GM18870 (cell line): ENCODE results near the gene LIPT2.

Experiments
- ATAC-seq: cut with Tn5 transposase; IDR thresholded peaks from one replicate; pipeline ENCODE4 v1.9.1; 2021; ENCODE audit warnings: moderate library complexity; ENCODE audit not compliant: unreplicated experiment

LIPT2 gene

GRCh38 chr11:74466916-74467885 lies 26.3 kb downstream of the LIPT2 start, which contains the start of gene KCNE3:
Gene KCNE3, minus strand, starts transcription at chr11:74467549. Its CDS starts 9,986 bp downstream, at chr11:74457563.
- ATAC-seq = no peak

DNA sequence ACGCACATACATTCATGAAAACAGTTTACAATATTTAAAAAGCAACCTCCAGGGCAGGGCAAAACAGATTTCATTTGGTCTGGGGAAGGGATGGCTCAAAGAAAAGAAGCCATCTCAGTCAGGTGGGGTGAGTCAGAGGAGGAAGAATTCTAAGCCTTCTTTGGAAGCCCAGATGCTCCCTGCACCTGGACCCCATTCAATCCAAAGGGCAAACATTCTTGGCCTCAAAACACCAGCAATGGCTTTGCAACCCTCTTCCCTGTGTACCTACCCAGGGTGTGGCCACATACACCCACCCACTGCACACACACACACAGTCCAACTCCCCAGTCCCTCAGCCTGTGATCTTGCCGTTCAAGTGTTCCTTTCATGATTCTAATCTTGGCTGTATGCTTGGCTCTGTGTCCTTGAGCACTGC lies 28.2 kb downstream of the LIPT2 start:
- ATAC-seq = no peak

GRCh38 chr11:74464746-74465145 lies 28.8 kb downstream of the LIPT2 start:
- no peak for ATAC-seq

GRCh38 chr11:74463216-74463615 lies 30.3 kb downstream of the LIPT2 start:
- ATAC-seq = no peak

GRCh38 chr11:74462631-74463030 lies 30.9 kb downstream of the LIPT2 start:
- ATAC-seq = no peak

DNA sequence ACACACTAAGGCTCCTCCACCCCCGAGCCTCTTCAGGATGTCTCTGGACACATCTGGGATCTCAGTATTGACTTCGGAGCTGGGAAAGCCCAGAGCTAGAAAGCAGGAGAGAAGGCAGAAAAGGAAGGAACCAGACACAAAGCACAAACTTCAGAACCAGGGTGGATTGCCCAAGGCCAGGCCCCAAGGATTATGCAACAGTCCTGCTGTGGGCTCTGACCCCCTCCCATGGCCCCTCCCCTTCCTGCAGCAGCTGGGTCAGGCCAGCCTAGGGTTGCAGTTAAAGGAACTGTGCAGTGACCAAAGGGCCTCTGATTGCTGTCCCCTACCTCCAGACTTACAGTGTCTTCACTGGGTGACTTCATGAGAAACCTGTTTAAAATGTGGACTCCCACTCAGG lies 31.5 kb downstream of the LIPT2 start:
- no peak for ATAC-seq

DNA sequence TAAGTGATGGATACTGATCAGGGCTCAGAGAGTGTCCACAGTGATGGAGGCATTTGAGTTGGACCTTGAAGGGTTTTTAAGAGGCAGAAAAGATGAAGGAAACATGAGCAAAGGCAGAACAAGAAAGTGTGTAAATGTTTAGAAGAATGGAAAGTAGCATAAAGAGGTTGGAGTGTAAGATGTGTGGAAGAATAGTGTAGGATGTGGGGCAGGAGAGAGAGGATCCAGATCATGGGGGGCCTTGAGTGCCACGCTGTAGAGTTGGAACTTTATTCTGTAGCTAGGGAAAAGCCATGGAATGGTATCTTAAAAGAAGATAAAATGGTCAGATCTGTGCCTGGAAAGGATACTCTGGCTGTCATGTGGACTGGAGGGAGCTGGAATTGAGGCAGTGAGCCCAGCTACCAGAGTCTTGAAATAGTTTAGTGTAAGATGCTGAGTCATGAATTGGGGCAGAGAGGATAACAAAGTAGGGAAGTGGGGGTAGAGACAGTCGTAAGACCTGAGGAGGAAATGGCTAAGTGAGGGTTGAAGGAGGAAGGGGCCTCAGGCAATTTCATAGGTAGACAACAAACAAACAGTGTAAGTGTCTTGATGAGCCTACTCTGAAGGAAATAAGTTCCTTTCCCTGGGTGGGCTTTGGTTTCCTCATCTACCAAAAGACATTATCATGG lies 32.9 kb downstream of the LIPT2 start:
- no peak for ATAC-seq

GRCh38 chr11:74460065-74460464 lies 33.5 kb downstream of the LIPT2 start:
- ATAC-seq = no peak

DNA sequence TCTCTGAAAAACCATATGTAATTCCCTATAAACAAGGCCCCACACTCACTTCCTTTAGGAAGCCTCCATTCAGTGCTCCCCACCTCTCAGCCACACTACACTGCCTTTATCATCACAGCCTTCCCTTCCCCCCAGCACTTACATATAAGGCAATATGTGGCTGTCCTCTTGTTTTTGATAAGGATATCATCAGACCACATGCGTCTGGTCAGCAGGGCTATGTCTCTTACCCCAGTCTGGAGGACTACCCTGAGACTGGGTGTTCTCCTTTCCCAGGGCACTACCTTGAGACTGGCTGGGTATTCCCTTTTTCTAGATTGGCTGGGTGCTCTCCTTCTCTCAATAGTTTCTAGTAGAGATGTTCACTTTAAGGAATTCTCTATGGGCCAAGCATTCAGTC lies 33.9 kb downstream of the LIPT2 start:
- ATAC-seq = no peak

GRCh38 chr11:74457356-74457755 lies 36.2 kb downstream of the LIPT2 start:
- no peak for ATAC-seq

DNA sequence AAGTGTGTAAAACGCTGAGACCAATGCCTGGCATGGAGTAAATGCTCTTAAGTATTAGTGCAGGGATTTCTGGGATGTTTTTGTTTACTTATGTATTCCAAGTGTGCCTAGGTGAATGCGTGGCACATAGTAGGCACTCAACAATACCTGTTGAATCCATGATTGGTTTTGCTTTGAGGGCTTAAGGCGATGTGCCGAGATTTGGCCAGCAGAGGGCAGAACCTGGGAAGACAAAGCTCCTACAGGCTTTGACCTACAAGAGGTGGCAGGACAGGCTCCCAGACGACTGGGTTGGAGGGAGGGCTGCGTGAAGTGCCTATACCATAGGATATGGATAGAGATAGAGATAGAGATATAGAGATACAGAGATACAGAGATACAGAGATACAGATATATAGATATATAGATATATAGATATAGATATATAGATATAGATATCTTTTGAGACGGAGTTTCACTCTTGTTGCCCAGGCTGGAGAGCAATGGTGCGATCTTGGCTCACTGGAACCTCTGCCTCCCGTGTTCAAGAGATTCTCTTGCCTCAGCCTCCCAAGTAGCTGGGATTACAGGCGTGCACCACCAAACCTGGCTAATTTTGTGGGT lies 40.0 kb downstream of the LIPT2 start:
- no peak for ATAC-seq

DNA sequence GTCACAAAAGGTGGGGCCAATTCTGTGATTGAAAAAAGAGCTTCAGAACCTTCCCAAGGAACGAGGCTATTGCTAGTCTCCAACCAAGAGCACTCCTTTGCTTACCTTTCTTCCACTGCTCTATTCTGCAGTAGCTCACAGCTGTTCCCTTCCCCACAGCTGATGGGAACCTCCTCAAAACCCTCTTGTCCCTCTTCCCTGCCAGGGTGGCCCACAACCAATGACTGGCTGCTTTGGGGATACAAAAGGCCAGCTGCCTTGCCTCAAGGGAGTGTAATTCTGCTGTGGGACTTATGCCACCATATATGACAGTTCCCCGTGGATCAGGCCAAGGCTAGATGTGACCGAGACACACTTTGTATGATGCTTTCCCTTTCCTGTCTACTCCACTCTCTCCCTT lies 41.2 kb downstream of the LIPT2 start:
- no peak for ATAC-seq

DNA sequence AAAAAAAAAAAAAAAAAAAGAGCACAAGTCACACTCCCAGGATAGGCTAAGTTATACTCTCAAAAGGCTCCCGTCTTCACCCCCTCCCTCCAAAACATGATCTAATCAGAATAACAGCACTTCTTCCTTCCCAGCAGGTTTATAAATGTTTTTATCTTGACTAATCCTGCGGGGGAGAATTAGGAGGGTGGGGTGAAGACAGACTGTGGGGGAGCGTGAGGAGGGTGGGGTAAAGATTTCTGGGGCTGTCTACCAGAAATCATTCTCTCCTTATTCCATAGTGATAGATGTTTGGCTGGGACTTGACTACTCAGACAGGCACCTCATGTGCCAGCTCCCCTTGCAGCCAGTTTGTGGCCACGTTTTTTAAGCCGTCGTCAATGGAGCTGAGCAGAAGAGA lies 43.2 kb downstream of the LIPT2 start:
- no peak for ATAC-seq

GRCh38 chr11:74449369-74449931 lies 44.1 kb downstream of the LIPT2 start:
- ATAC-seq = no peak

DNA sequence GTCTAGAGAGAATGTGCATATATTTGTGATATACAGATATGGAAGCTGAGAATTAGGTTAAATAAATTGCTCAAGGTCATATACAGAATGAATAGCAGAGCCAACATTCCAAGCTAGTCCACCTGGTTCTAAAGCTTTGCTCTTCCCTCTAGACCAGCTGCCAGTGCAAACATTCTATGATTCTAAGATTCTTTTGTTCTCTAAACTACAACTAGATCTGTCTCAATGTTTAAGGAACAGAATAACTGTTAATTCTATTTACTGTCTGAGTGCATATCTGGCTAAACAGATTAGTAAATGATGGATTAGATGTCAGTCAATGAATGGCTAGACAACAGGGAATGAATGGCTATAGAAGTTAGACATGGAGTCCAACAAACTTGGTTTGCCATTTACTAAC lies 45.8 kb downstream of the LIPT2 start:
- no peak for ATAC-seq

- ATAC-seq = no peak
These were observed 47.0 kb downstream of the LIPT2 start for GRCh38 chr11:74446532-74446938.

DNA sequence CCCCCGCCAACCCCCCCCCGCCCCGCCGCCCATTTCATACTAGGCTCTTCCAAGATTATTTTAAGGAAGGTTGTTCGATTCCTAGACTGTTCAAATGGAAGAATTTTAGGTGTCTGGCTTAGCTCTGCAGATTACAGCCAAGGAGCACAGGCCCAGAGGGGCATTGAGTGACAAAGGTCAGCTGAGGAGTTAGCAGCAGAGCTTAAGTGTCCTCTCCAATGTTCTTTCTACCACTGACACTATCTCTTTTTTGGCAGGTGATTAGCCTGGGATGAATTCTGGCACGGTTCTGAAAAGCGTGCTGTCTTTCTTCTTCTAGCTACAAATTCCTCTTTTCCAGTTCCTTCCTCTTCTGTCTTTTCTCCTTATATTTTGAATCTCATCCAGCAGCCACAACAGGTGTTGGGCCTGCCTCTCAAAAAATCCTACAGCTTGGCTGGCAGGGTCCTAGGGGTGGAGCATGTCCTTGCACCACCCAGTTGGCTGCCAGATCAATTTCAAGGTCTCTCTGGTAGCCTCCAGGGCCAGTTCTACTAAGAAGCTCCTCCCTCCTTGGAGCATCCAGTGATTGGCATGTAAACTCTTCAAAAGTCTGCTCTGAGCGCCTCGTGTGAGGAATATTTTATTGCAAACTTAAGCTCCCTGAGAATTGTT lies 49.2 kb downstream of the LIPT2 start:
- ATAC-seq = no peak

- no peak for ATAC-seq
These were observed 50.3 kb downstream of the LIPT2 start for GRCh38 chr11:74443071-74443864.

DNA sequence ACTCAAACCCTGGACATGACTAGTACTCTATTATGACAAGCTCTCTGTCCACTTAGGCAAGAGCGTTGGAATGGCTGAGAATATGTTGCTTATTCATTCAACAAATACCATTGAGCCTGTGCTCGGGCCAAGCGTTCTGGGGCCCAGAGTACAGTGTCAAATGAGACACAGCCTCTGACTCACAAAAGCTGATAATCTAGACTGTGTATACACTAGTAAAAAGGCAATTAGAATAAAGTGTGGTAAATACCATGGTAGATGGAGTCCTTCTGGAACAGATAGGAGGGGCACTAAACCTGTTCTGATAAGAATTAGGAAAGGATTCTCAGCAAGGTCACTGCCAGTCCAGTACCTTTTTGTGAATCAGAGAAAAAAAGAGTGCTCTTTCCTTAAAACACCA lies 50.9 kb downstream of the LIPT2 start:
- ATAC-seq = no peak
